GM10248 (cell line): ENCODE results near the gene EPG5.
"Not testable (repeated sequence)": the region's sequence is repeated elsewhere in the genome, so short reads cannot be mapped to it uniquely, and the experiment has no call there.

Experiments used
- CTCF ChIA-PET: fragments of 300-600 bp; sonication (Branson Sonifier 250); formaldehyde crosslinking; extraction: SDS; loops from one replicate; lab custom pipeline; 2021; ENCODE audit warnings: antibody characterized with exemption; lab: Yijun Ruan, JAX
- POLR2A ChIA-PET: fragments of 350-650 bp; sonication (Branson Sonifier 250); formaldehyde crosslinking; extraction: SDS; loops from one replicate; lab custom pipeline; 2020; ENCODE audit warnings: antibody characterized with exemption; lab: Yijun Ruan, JAX
- DNase-seq: peaks from one replicate; pipeline ENCODE4 v3.0.0; 2012; ENCODE audit errors: extremely low spot score
- TF ChIP-seq, protein P1 (sequence below): IDR thresholded peaks from 2 replicates; pipeline ENCODE4 v1.5.1; 2012; ENCODE audit warnings: mild to moderate bottlenecking, low read depth; ENCODE audit errors: extremely low read depth, missing control alignments, control extremely low read depth

EPG5 gene

DNA sequence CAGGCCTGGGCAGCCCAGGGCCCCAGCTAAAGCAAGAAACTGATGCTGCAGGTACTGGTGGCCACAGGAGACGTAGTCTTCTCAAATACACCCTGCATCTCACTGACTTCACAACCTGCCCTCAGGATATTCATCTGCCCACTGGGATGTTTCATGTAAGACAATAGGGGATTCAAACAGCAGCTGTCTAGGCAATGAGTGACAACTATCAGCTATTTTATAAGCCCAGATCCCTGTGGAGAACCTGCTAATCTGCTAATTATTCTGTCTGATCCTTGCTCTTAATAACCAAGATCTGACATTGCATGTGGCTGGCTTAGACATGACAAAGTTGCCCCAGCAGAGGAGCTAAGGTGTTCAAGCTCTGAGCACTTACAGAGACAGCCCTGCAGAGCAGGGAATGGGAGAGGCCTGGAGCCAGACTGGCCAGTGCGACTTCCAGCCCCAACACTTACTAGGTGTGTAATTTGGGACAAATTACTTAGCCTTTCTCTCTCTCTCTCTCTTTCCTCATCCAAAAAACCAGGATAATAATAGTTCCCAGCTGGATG lies 113.0 kb downstream of the EPG5 start:
- TF ChIP-seq, protein P1, sequence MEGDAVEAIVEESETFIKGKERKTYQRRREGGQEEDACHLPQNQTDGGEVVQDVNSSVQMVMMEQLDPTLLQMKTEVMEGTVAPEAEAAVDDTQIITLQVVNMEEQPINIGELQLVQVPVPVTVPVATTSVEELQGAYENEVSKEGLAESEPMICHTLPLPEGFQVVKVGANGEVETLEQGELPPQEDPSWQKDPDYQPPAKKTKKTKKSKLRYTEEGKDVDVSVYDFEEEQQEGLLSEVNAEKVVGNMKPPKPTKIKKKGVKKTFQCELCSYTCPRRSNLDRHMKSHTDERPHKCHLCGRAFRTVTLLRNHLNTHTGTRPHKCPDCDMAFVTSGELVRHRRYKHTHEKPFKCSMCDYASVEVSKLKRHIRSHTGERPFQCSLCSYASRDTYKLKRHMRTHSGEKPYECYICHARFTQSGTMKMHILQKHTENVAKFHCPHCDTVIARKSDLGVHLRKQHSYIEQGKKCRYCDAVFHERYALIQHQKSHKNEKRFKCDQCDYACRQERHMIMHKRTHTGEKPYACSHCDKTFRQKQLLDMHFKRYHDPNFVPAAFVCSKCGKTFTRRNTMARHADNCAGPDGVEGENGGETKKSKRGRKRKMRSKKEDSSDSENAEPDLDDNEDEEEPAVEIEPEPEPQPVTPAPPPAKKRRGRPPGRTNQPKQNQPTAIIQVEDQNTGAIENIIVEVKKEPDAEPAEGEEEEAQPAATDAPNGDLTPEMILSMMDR: no peak
- CTCF ChIA-PET: interaction anchor here (1.4 to 2.1 kb wide), 2 partner anchors 19 to 23 kb away, joined by 3 to 8 read pairs; no protein-coding TSS in a partner anchor
- no peak for DNase-seq
- POLR2A ChIA-PET: no interaction called here

GRCh38 chr18:45852631-45853030 lies 114.5 kb downstream of the EPG5 start:
- CTCF ChIA-PET: interaction anchor here (0.8 to 2.1 kb wide), 2 partner anchors 10 to 18 kb away, joined by 3 to 8 read pairs; no protein-coding TSS in a partner anchor
- POLR2A ChIA-PET: no interaction called here
- TF ChIP-seq, protein P1: no peak
- no peak for DNase-seq

GRCh38 chr18:45851161-45851925 lies 115.8 kb downstream of the EPG5 start:
- CTCF ChIA-PET: interaction anchor here (1.1 to 1.9 kb wide), 5 partner anchors 12 to 129 kb away, joined by 3 to 8 read pairs (median 3); no protein-coding TSS in a partner anchor
- TF ChIP-seq, protein P1: no peak
- POLR2A ChIA-PET: no interaction called here
- no peak for DNase-seq

DNA sequence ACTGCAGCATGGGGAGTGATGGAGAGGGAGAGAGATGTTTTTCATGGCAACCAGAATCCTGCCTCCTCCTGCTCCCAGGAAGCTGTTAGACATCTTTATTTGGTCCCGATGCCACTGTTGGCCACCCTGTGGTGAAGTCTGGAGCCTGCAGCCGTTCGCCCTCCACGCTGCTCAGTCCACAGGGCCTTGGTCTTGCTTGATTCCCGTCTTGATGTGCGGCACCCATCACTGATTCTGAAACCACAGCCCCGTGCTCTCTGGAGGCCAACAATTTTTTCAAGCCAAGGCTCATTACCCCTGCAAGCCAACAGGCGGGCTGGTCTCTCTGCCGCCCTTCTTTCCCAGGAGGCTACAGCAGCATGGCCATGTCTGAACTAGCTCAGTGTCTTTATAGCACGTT lies 117.1 kb downstream of the EPG5 start:
- POLR2A ChIA-PET: no interaction called here
- CTCF ChIA-PET: interaction anchor here (1.2 to 1.9 kb wide), 4 partner anchors 19 to 127 kb away, joined by 3 to 8 read pairs (median 4); no protein-coding TSS in a partner anchor
- TF ChIP-seq, protein P1: peak; percentile 1
- DNase-seq: no peak

GRCh38 chr18:45849529-45849928 lies 117.6 kb downstream of the EPG5 start:
- ChIA-PET CTCF (interaction anchor here (1.5 to 1.9 kb wide), 3 partner anchors 19 to 31 kb away, joined by 4 to 8 read pairs (median 6); no protein-coding TSS in a partner anchor), POLR2A (no interaction called here)
- no peak for DNase-seq
- TF ChIP-seq, protein P1: no peak

DNA sequence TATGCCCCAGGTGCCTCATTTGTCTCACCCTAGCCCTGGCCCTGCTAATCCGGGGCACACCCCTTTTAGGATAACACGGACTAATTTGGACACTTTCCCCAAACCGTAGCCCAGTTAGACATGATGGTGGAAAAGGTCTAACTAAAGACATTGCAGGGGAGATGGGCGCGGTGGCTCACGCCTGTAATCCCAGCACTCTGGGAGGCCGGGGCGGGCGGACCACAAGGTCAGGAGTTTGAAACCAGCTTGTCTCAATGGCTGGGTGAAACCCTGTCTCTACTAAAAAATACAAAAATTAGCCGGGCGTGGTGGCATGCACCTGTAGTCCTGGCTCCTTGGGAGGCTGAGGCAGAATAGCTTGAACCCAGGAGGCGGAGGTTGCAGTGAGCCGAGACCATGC lies 118.5 kb downstream of the EPG5 start:
- POLR2A ChIA-PET, DNase-seq: not testable (repeated sequence)
- CTCF ChIA-PET: interaction anchor here (0.9 to 1.6 kb wide), 5 partner anchors 18 to 198 kb away, joined by 3 to 4 read pairs (median 3); no protein-coding TSS in a partner anchor
